HEK293 (cell line): ENCODE results near the gene GTPBP10.

Experiments
- FEZF1 ChIP-seq: fragments of 450-650 bp; formaldehyde crosslinking; IDR thresholded peaks from 2 replicates; pipeline ENCODE4 v1.5.1; 2016; ENCODE audit warnings: missing biosample characterization, missing genetic modification characterization
- GFI1B ChIP-seq: fragments of 450-650 bp; formaldehyde crosslinking; IDR thresholded peaks from 2 replicates; pipeline ENCODE4 v1.5.1; 2016; ENCODE audit warnings: missing biosample characterization, missing genetic modification characterization
- GLIS2 ChIP-seq: fragments of 450-650 bp; formaldehyde crosslinking; IDR thresholded peaks from 2 replicates; pipeline ENCODE4 v1.5.1; 2016; ENCODE audit warnings: missing biosample characterization, missing genetic modification characterization
- HOXC10 ChIP-seq: sonication (generic); formaldehyde crosslinking; IDR thresholded peaks from 2 replicates; pipeline ENCODE4 v1.8.1; 2023; ENCODE audit warnings: mild to moderate bottlenecking, missing genetic modification reagents
- KLF1 ChIP-seq: fragments of 450-650 bp; formaldehyde crosslinking; IDR thresholded peaks from 2 replicates; pipeline ENCODE4 v1.5.1; 2016; ENCODE audit warnings: missing biosample characterization, missing genetic modification characterization
- KLF7 ChIP-seq: fragments of 450-650 bp; formaldehyde crosslinking; IDR thresholded peaks from 2 replicates; pipeline ENCODE4 v1.5.1; 2016; ENCODE audit warnings: missing biosample characterization, missing genetic modification characterization, borderline replicate concordance
- MYNN ChIP-seq: fragments of 450-650 bp; formaldehyde crosslinking; IDR thresholded peaks from 2 replicates; pipeline ENCODE4 v1.5.1; 2016; ENCODE audit warnings: missing biosample characterization, missing genetic modification characterization, borderline replicate concordance
- OVOL3 ChIP-seq: fragments of 450-650 bp; formaldehyde crosslinking; IDR thresholded peaks from 2 replicates; pipeline ENCODE4 v1.5.1; 2016; ENCODE audit warnings: missing biosample characterization, missing genetic modification characterization
- SP2 ChIP-seq: fragments of 450-650 bp; formaldehyde crosslinking; IDR thresholded peaks from 2 replicates; pipeline ENCODE4 v1.5.1; 2016; ENCODE audit warnings: missing biosample characterization, missing genetic modification characterization
- SP7 ChIP-seq: fragments of 450-650 bp; formaldehyde crosslinking; IDR thresholded peaks from 2 replicates; pipeline ENCODE4 v1.5.1; 2016; ENCODE audit warnings: missing biosample characterization, missing genetic modification characterization
- TRIM28 ChIP-seq: IDR thresholded peaks from 2 replicates; pipeline ENCODE4 v1.6.1; 2011; ENCODE audit warnings: low read length, control low read depth, borderline replicate concordance
- YY2 ChIP-seq: fragments of 450-650 bp; formaldehyde crosslinking; IDR thresholded peaks from 2 replicates; pipeline ENCODE4 v1.5.1; 2016; ENCODE audit warnings: missing biosample characterization, missing genetic modification characterization
- ZNF10 ChIP-seq: fragments of 450-650 bp; formaldehyde crosslinking; IDR thresholded peaks from 2 replicates; pipeline ENCODE4 v1.5.1; 2017; ENCODE audit warnings: missing biosample characterization, missing genetic modification characterization
- ZNF121 ChIP-seq: fragments of 450-650 bp; formaldehyde crosslinking; IDR thresholded peaks from 2 replicates; pipeline ENCODE4 v1.5.1; 2016; ENCODE audit warnings: missing biosample characterization, missing genetic modification characterization
- ZNF184 ChIP-seq: fragments of 450-650 bp; IDR thresholded peaks from 2 replicates; pipeline ENCODE4 v1.5.1; 2018; ENCODE audit warnings: missing biosample characterization, mild to moderate bottlenecking, missing genetic modification characterization
- ZNF202 ChIP-seq: fragments of 450-650 bp; formaldehyde crosslinking; IDR thresholded peaks from 2 replicates; pipeline ENCODE4 v1.5.1; 2016; ENCODE audit warnings: missing biosample characterization, missing genetic modification characterization, borderline replicate concordance
- ZNF211 ChIP-seq: fragments of 450-650 bp; formaldehyde crosslinking; IDR thresholded peaks from 2 replicates; pipeline ENCODE4 v1.5.1; 2016; ENCODE audit warnings: low read depth, missing biosample characterization, missing genetic modification characterization
- ZNF292 ChIP-seq: fragments of 450-650 bp; formaldehyde crosslinking; IDR thresholded peaks from 2 replicates; pipeline ENCODE4 v1.5.1; 2016; ENCODE audit warnings: low read depth, missing biosample characterization, missing genetic modification characterization, borderline replicate concordance
- ZNF324 ChIP-seq: fragments of 450-650 bp; formaldehyde crosslinking; IDR thresholded peaks from 2 replicates; pipeline ENCODE4 v1.5.1; 2016; ENCODE audit warnings: missing biosample characterization, missing genetic modification characterization
- ZNF510 ChIP-seq: fragments of 450-650 bp; formaldehyde crosslinking; IDR thresholded peaks from 2 replicates; pipeline ENCODE4 v1.5.1; 2018; ENCODE audit warnings: mild to moderate bottlenecking, missing genetic modification characterization, missing biosample characterization; ENCODE audit not compliant: insufficient replicate concordance
- ZNF548 ChIP-seq: fragments of 450-650 bp; formaldehyde crosslinking; IDR thresholded peaks from 2 replicates; pipeline ENCODE4 v1.5.1; 2016; ENCODE audit warnings: missing biosample characterization, missing genetic modification characterization
- ZNF549 ChIP-seq: fragments of 450-650 bp; IDR thresholded peaks from 2 replicates; pipeline ENCODE4 v1.5.1; 2018; ENCODE audit warnings: missing biosample characterization, missing genetic modification characterization, mild to moderate bottlenecking, inconsistent platforms, moderate library complexity
- ZNF561 ChIP-seq: fragments of 450-650 bp; IDR thresholded peaks from 2 replicates; pipeline ENCODE4 v1.5.1; 2018; ENCODE audit warnings: missing biosample characterization, missing genetic modification characterization, borderline replicate concordance
- ZNF571 ChIP-seq: fragments of 450-650 bp; formaldehyde crosslinking; IDR thresholded peaks from 2 replicates; pipeline ENCODE4 v1.5.0; 2017; ENCODE audit warnings: missing biosample characterization, missing genetic modification characterization
- ZNF629 ChIP-seq: fragments of 450-650 bp; formaldehyde crosslinking; IDR thresholded peaks from 2 replicates; pipeline ENCODE4 v1.5.1; 2017; ENCODE audit warnings: missing biosample characterization, missing genetic modification characterization
- ZNF76 ChIP-seq: fragments of 450-650 bp; formaldehyde crosslinking; IDR thresholded peaks from 2 replicates; pipeline ENCODE4; 2016; ENCODE audit warnings: low read depth, missing biosample characterization, missing genetic modification characterization, borderline replicate concordance
- ZNF791 ChIP-seq: fragments of 450-650 bp; formaldehyde crosslinking; IDR thresholded peaks from 2 replicates; pipeline ENCODE4 v1.5.1; 2016; ENCODE audit warnings: missing biosample characterization, missing genetic modification characterization
- ZXDB ChIP-seq: fragments of 450-650 bp; formaldehyde crosslinking; IDR thresholded peaks from 2 replicates; pipeline ENCODE4 v1.5.1; 2016; ENCODE audit warnings: missing biosample characterization, missing genetic modification characterization
- TF ChIP-seq, protein P1 (sequence below): fragments of 450-650 bp; formaldehyde crosslinking; conservative IDR thresholded peaks from 2 replicates; pipeline ENCODE4 v1.5.1; 2016; ENCODE audit warnings: low read depth, missing biosample characterization, missing genetic modification characterization
- TF ChIP-seq, protein P2 (sequence below): fragments of 450-650 bp; formaldehyde crosslinking; IDR thresholded peaks from 2 replicates; pipeline ENCODE4 v1.5.1; 2016; ENCODE audit warnings: missing biosample characterization, missing genetic modification characterization
- TF ChIP-seq, protein P3 (sequence below): fragments of 450-650 bp; formaldehyde crosslinking; IDR thresholded peaks from 2 replicates; pipeline ENCODE4 v1.5.1; 2016; ENCODE audit warnings: missing biosample characterization, missing genetic modification characterization
- TF ChIP-seq, protein P4 (sequence below): sonication (generic); formaldehyde crosslinking; IDR thresholded peaks from 2 replicates; pipeline ENCODE4 v1.8.1; 2022; ENCODE audit warnings: mild to moderate bottlenecking, moderate library complexity, missing genetic modification reagents

The GTPBP10 gene

DNA sequence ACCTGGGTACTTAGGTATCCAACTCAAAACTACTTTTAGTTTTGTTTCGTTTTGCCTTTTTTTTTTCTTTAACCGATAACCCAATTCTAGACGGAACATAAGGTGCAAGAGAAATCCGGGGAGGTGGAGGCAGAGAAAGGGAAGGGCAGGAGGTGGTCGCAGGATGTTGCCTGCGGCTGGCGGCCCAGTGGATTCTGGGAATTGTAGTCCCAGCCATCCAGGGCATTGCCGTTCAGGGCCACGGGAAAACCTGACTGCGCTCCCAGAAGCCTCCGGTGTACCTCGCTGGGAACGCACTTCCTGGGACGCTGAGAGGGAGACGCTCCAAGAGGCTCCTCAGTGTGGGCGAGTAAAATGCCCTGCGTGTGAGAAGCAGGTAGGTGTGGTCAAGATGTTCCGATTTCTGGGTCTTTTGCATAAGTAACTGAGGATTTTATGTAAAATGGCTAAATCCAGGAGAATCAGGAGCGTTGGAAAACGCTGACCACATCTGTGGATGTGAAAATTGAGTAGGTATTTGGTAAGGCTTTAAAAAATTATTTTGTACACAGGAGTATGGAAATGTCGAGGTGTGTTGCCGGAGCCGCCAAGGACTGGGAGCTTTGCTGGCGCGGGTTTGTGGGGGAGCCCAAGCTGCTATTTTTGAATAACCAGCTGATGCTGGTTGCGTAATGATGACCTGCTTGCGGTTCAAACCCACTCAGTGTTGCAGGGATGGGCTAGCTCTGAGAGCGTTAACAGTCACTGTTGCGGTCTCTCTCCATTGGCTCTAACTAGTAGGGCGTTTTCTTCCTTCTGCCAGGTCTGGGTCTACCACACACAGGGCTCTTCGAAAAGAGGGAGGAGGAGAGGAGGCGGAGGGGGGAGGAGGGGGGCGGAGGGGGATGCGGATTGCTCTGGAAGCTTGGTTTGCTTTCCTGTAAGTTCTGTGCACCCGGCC lies 56.9 kb downstream of the GTPBP10 start, which contains the start of gene CLDN12 (continued):
- no peak for TF ChIP-seq ZNF548 (tag by site-specific recombination)
- no peak for TF ChIP-seq MYNN
- no peak for TF ChIP-seq ZNF202
- TF ChIP-seq ZNF184 (tag by site-specific recombination): no peak
- no peak for TF ChIP-seq ZNF791 (tag by site-specific recombination)
- TF ChIP-seq SP7: peak; percentile 31; the same call in 1 of the 2 replicates
- TF ChIP-seq KLF1: no peak
- no peak for TF ChIP-seq KLF7 (tag by site-specific recombination)
- no peak for TF ChIP-seq HOXC10 (CRISPR knock-in tag)
- TF ChIP-seq SP2 (tag by site-specific recombination): peak; percentile 32; the same call in 1 of the 2 replicates
- TF ChIP-seq FEZF1 (tag by site-specific recombination): no peak
- TF ChIP-seq ZNF10 (tag by site-specific recombination): no peak
- TF ChIP-seq ZNF324 (tag by site-specific recombination): 0 out of 2 replicates have a peak, but pooled peaks have one; percentile 47
- peak; percentile 96 for TF ChIP-seq ZNF76 (tag by site-specific recombination)
- TF ChIP-seq GLIS2 (tag by site-specific recombination): peak; percentile 57
- TF ChIP-seq, protein P1, sequence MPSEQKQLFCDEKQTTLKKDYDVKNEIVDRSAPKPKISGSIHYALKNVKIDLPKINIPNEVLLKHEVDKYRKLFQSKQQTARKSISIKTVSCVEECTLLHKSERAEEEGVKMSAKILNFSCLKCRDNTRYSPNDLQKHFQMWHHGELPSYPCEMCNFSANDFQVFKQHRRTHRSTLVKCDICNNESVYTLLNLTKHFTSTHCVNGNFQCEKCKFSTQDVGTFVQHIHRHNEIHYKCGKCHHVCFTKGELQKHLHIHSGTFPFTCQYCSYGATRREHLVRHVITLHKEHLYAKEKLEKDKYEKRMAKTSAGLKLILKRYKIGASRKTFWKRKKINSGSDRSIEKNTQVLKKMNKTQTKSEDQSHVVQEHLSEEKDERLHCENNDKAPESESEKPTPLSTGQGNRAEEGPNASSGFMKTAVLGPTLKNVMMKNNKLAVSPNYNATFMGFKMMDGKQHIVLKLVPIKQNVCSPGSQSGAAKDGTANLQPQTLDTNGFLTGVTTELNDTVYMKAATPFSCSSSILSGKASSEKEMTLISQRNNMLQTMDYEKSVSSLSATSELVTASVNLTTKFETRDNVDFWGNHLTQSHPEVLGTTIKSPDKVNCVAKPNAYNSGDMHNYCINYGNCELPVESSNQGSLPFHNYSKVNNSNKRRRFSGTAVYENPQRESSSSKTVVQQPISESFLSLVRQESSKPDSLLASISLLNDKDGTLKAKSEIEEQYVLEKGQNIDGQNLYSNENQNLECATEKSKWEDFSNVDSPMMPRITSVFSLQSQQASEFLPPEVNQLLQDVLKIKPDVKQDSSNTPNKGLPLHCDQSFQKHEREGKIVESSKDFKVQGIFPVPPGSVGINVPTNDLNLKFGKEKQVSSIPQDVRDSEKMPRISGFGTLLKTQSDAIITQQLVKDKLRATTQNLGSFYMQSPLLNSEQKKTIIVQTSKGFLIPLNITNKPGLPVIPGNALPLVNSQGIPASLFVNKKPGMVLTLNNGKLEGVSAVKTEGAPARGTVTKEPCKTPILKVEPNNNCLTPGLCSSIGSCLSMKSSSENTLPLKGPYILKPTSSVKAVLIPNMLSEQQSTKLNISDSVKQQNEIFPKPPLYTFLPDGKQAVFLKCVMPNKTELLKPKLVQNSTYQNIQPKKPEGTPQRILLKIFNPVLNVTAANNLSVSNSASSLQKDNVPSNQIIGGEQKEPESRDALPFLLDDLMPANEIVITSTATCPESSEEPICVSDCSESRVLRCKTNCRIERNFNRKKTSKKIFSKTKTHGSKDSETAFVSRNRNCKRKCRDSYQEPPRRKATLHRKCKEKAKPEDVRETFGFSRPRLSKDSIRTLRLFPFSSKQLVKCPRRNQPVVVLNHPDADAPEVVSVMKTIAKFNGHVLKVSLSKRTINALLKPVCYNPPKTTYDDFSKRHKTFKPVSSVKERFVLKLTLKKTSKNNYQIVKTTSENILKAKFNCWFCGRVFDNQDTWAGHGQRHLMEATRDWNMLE (tag by site-specific recombination): peak; percentile 74
- TF ChIP-seq ZXDB (tag by site-specific recombination): peak; percentile 54; the same call in 1 of the 2 replicates
- TF ChIP-seq GFI1B (tag by site-specific recombination): no peak
- TF ChIP-seq ZNF571 (tag by site-specific recombination): no peak
- 0 out of 2 replicates have a peak, but pooled peaks have one; percentile 38 for TF ChIP-seq TRIM28
- TF ChIP-seq ZNF292 (tag by site-specific recombination): no peak
- no peak for TF ChIP-seq ZNF549 (tag by site-specific recombination)
- TF ChIP-seq, protein P2, sequence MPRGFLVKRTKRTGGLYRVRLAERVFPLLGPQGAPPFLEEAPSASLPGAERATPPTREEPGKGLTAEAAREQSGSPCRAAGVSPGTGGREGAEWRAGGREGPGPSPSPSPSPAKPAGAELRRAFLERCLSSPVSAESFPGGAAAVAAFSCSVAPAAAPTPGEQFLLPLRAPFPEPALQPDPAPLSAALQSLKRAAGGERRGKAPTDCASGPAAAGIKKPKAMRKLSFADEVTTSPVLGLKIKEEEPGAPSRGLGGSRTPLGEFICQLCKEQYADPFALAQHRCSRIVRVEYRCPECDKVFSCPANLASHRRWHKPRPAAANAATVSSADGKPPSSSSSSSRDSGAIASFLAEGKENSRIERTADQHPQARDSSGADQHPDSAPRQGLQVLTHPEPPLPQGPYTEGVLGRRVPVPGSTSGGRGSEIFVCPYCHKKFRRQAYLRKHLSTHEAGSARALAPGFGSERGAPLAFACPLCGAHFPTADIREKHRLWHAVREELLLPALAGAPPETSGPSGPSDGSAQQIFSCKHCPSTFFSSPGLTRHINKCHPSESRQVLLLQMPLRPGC (tag by site-specific recombination): no peak
- no peak for TF ChIP-seq OVOL3 (tag by site-specific recombination)
- TF ChIP-seq ZNF561 (tag by site-specific recombination): no peak
- TF ChIP-seq ZNF211 (tag by site-specific recombination): no peak
- TF ChIP-seq, protein P3, sequence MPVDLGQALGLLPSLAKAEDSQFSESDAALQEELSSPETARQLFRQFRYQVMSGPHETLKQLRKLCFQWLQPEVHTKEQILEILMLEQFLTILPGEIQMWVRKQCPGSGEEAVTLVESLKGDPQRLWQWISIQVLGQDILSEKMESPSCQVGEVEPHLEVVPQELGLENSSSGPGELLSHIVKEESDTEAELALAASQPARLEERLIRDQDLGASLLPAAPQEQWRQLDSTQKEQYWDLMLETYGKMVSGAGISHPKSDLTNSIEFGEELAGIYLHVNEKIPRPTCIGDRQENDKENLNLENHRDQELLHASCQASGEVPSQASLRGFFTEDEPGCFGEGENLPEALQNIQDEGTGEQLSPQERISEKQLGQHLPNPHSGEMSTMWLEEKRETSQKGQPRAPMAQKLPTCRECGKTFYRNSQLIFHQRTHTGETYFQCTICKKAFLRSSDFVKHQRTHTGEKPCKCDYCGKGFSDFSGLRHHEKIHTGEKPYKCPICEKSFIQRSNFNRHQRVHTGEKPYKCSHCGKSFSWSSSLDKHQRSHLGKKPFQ (tag by site-specific recombination): no peak
- no peak for TF ChIP-seq YY2 (tag by site-specific recombination)
- TF ChIP-seq ZNF121 (tag by site-specific recombination): no peak
- TF ChIP-seq ZNF629: peak; percentile 82
- TF ChIP-seq, protein P4, sequence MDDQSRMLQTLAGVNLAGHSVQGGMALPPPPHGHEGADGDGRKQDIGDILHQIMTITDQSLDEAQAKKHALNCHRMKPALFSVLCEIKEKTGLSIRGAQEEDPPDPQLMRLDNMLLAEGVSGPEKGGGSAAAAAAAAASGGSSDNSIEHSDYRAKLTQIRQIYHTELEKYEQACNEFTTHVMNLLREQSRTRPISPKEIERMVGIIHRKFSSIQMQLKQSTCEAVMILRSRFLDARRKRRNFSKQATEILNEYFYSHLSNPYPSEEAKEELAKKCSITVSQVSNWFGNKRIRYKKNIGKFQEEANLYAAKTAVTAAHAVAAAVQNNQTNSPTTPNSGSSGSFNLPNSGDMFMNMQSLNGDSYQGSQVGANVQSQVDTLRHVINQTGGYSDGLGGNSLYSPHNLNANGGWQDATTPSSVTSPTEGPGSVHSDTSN (CRISPR knock-in tag): no peak
- no peak for TF ChIP-seq ZNF510 (tag by site-specific recombination)
